Cerebellar cortex (tissue), 1 donor: ENCODE data around the gene CRTAC1.

Source experiments
- DNase-seq: peaks from one replicate; pipeline ENCODE4 v3.0.0-alpha.2; 2015; ENCODE audit warnings: low spot score

Gene CRTAC1

GRCh38 chr10:97923476-97923875, 106.9 kb downstream of the CRTAC1 start:
- no peak for DNase-seq

GRCh38 chr10:97923057-97923456, 107.4 kb downstream of the CRTAC1 start:
- no peak for DNase-seq

- DNase-seq: peak; percentile 84
These were observed 108.2 kb downstream of the CRTAC1 start for GRCh38 chr10:97922022-97922758.

- peak; percentile 77 for DNase-seq
These were observed 108.8 kb downstream of the CRTAC1 start for GRCh38 chr10:97921581-97922021.

- DNase-seq: no peak
These were observed 109.6 kb downstream of the CRTAC1 start for GRCh38 chr10:97920865-97921264.

GRCh38 chr10:97919012-97919411, 111.4 kb downstream of the CRTAC1 start:
- DNase-seq: no peak

GRCh38 chr10:97916586-97916985, 113.8 kb downstream of the CRTAC1 start:
- DNase-seq: peak; percentile 76

GRCh38 chr10:97915346-97916131, 114.9 kb downstream of the CRTAC1 start:
- DNase-seq: peak; percentile 85

- peak; percentile 75 for DNase-seq
These were observed 115.6 kb downstream of the CRTAC1 start for GRCh38 chr10:97914837-97915211.

GRCh38 chr10:97914171-97914836, 116.1 kb downstream of the CRTAC1 start:
- DNase-seq: no peak

- DNase-seq: no peak
These were observed 116.8 kb downstream of the CRTAC1 start for GRCh38 chr10:97913614-97914013.

- DNase-seq: no peak
These were observed 117.2 kb downstream of the CRTAC1 start for GRCh38 chr10:97913193-97913592.

GRCh38 chr10:97911217-97911616, 119.2 kb downstream of the CRTAC1 start:
- no peak for DNase-seq

GRCh38 chr10:97910661-97911060, 119.8 kb downstream of the CRTAC1 start:
- DNase-seq: no peak

GRCh38 chr10:97907830-97908229, 122.6 kb downstream of the CRTAC1 start:
- no peak for DNase-seq

GRCh38 chr10:97907211-97907610, 123.2 kb downstream of the CRTAC1 start:
- DNase-seq: no peak

GRCh38 chr10:97905276-97905675, 125.1 kb downstream of the CRTAC1 start:
- no peak for DNase-seq

GRCh38 chr10:97904576-97904975, 125.8 kb downstream of the CRTAC1 start:
- DNase-seq: no peak

- DNase-seq: no peak
These were observed 126.4 kb downstream of the CRTAC1 start for GRCh38 chr10:97904018-97904381.

- DNase-seq: peak; percentile 76
These were observed 127.0 kb downstream of the CRTAC1 start for GRCh38 chr10:97903128-97904017.

- no peak for DNase-seq
These were observed 129.0 kb downstream of the CRTAC1 start for GRCh38 chr10:97901381-97901780.

GRCh38 chr10:97898429-97898828, 132.0 kb downstream of the CRTAC1 start:
- no peak for DNase-seq
